Urothelium cell line (cell line): ENCODE data around the gene TEX12.

ENCODE experiments used
- DNase-seq: peaks from one replicate; pipeline ENCODE4 v3.0.0; 2011; ENCODE audit warnings: low spot score, mixed read lengths
- FAIRE-seq: peaks from 2 replicates; lab custom pipeline; 2011; peaks lifted over from hg19 to GRCh38; lab: Jason Lieb, UNC

The TEX12 gene

DNA sequence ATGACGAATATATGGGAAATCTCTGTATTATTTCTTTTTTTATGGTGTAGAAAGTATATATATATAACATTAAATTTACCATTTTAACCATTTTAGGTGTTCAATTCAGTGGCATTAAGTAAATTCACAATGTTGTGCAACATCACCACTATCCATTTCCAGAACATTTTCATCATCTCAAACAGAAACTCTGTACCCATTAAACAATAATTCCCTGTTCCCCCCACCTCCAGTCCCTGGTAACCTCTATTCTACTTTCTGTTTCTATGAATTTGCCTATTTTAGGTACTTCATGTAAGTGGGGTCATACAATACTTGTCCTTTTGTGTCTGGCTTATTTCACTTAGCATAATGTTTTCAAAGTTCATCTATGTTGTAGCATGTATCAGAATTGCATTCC is 43.7 kb downstream of the TEX12 start:
- DNase-seq (no peak), FAIRE-seq (peak; percentile 32)

GRCh38 chr11:112211536-112211935 is 44.4 kb downstream of the TEX12 start:
- DNase-seq (no peak), FAIRE-seq (no peak)

- DNase-seq (no peak), FAIRE-seq (no peak)
Observed at GRCh38 chr11:112212290-112212689, 45.1 kb downstream of the TEX12 start.

- DNase-seq, result no peak
- FAIRE-seq, result peak; percentile 27
Observed at GRCh38 chr11:112212710-112213109, 45.5 kb downstream of the TEX12 start.

- FAIRE-seq (peak; percentile 32), DNase-seq (no peak)
Observed at GRCh38 chr11:112213753-112214152, 46.6 kb downstream of the TEX12 start.

DNA sequence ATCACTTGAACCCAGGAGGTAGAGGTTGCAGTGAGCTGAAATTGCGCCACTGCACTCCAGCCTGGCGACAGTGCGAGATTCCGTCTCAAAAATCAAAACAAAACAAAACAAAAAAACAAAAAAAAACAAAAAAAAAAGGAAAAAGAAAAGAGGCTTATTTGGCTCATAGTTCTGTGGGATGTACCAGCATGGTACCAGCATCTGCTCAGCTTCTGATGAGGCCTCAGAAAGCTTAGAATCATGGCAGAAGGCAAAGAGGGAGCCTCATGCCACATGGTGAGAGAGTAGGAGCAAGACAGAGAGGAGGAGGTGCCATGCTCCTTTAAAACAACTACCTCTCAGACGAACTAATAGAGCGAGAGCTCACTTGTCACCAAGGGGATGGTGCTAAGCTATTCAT is 48.4 kb downstream of the TEX12 start:
- no peak for FAIRE-seq

GRCh38 chr11:112216561-112217105 is 49.5 kb downstream of the TEX12 start:
- no peak for DNase-seq
- no peak for FAIRE-seq

More for the DNA sequence above, 48.4 kb downstream of the TEX12 start:
- DNase-seq, result no peak

- DNase-seq (peak; percentile 79), FAIRE-seq (peak; percentile 91)
Observed at GRCh38 chr11:112219476-112220232, 52.5 kb downstream of the TEX12 start.

DNA sequence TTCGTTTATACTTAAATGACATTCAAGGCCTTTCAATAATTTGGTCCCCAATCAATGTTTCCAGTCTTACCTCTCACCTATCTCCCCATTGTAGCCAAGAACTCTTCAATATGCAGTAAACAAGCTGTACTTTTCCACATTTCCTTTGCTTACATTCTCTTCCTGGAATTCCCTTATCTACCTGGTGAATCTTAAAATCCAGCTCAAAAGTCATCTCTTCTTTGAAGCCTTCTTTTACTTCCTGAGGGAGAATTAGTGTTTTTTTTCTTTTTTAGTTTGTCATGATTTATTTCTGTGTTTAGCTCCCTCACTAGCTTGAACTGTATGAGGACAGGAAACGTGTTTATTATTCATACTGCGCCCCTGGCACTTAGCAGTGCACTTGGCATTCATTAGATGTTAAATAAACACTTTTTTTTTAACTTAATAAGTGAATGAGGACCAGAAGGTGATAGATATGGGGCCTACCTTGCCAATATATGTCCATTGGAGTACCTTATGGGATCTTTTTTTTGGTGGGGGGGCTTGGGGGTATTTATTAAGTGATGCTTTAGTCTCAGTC is 54.2 kb downstream of the TEX12 start:
- FAIRE-seq (no peak), DNase-seq (no peak)
